WTC11 (cell line): Measurements from ENCODE around the gene NQO1. TPM values are rescaled to one million over a fixed set of nuclear protein-coding genes. Genes with fewer than 3 reads are reported as not detected.
A peak's percentile ranks its signal among the peaks of the same experiment; 100 is the strongest.

Experiments used
- ATAC-seq: fragments of 200-7000 bp; cut with Tn5 transposase; 2 replicates; pipeline ENCODE4 v1.10.0; 2021; ENCODE audit warnings: mild to moderate bottlenecking, moderate library complexity
- CTCF ChIA-PET: fragments of 300-600 bp; sonication (Branson Sonifier 250); formaldehyde crosslinking; loops from one replicate; lab custom pipeline; 2021; ENCODE audit warnings: antibody characterized with exemption; lab: Charles Lee
- POLR2A ChIA-PET: fragments of 350-600 bp; sonication (Branson Sonifier 250); formaldehyde crosslinking; loops from one replicate; lab custom pipeline; 2021; ENCODE audit warnings: antibody characterized with exemption; lab: Charles Lee
- DNase-seq: peaks from one replicate; pipeline ENCODE4 v3.0.0; 2021; ENCODE audit warnings: low spot score
- H3K27ac Mint-ChIP-seq: 2 replicates; pipeline ENCODE4 v1.8.0; 2021; ENCODE audit warnings: mixed read lengths
- H3K27me3 Mint-ChIP-seq: 2 replicates; pipeline ENCODE4 v1.8.0; 2021; ENCODE audit warnings: low read depth, mild to moderate bottlenecking, moderate library complexity, mixed read lengths
- H3K36me3 Mint-ChIP-seq: 2 replicates; pipeline ENCODE4 v1.8.0; 2021; ENCODE audit warnings: mixed read lengths
- H3K4me1 Mint-ChIP-seq: 2 replicates; pipeline ENCODE4 v1.8.0; 2022; ENCODE audit warnings: mixed read lengths
- H3K4me3 Mint-ChIP-seq: 2 replicates; pipeline ENCODE4 v1.8.0; 2021; ENCODE audit warnings: mild to moderate bottlenecking, moderate library complexity, mixed read lengths
- H3K9me3 Mint-ChIP-seq: 2 replicates; pipeline ENCODE4 v1.8.0; 2021; ENCODE audit warnings: mixed read lengths
- ATF6 ChIP-seq: sonication (generic); formaldehyde crosslinking; IDR thresholded peaks from 2 replicates; pipeline ENCODE4 v1.8.1; 2023; ENCODE audit warnings: mild to moderate bottlenecking, missing genetic modification reagents
- CDX4 ChIP-seq: fragments of 250-450 bp; sonication (Bioruptor Pico); IDR thresholded peaks from 2 replicates; pipeline ENCODE4 v1.9.0; 2021; ENCODE audit warnings: moderate library complexity, mild to moderate bottlenecking, inconsistent platforms, borderline replicate concordance
- E2F4 ChIP-seq: sonication (generic); formaldehyde crosslinking; IDR thresholded peaks from 2 replicates; pipeline ENCODE4 v1.8.1; 2022; ENCODE audit warnings: low read depth, mild to moderate bottlenecking, moderate library complexity, missing genetic modification reagents, borderline replicate concordance
- ERG ChIP-seq: fragments of 250-450 bp; sonication (Bioruptor Pico); IDR thresholded peaks from 2 replicates; pipeline ENCODE4 v1.8.0; 2021; ENCODE audit warnings: mild to moderate bottlenecking
- ESRRA ChIP-seq: sonication (generic); formaldehyde crosslinking; IDR thresholded peaks from 2 replicates; pipeline ENCODE4 v1.8.1; 2022; ENCODE audit warnings: mild to moderate bottlenecking, missing genetic modification reagents, borderline replicate concordance
- FOXK1 ChIP-seq: sonication (generic); formaldehyde crosslinking; IDR thresholded peaks from 2 replicates; pipeline ENCODE4 v1.8.0; 2022; ENCODE audit warnings: mild to moderate bottlenecking, moderate library complexity, missing genetic modification reagents
- GABPB1 ChIP-seq: sonication (generic); formaldehyde crosslinking; IDR thresholded peaks from 2 replicates; pipeline ENCODE4 v1.8.1; 2023; ENCODE audit warnings: mild to moderate bottlenecking, missing genetic modification reagents
- GRHL2 ChIP-seq: fragments of 250-450 bp; sonication (Bioruptor Pico); IDR thresholded peaks from 2 replicates; pipeline ENCODE4 v1.8.0; 2022; ENCODE audit warnings: mild to moderate bottlenecking, moderate library complexity; ENCODE audit not compliant: insufficient replicate concordance, severe bottlenecking
- HMGXB4 ChIP-seq: sonication (generic); formaldehyde crosslinking; IDR thresholded peaks from 2 replicates; pipeline ENCODE4 v1.8.1; 2023; ENCODE audit warnings: mild to moderate bottlenecking, moderate library complexity, missing genetic modification reagents
- KAT7 ChIP-seq: sonication (generic); formaldehyde crosslinking; IDR thresholded peaks from 2 replicates; pipeline ENCODE4 v1.8.1; 2023; ENCODE audit warnings: missing genetic modification reagents, mild to moderate bottlenecking, borderline replicate concordance
- MXD4 ChIP-seq: fragments of 250-450 bp; sonication (Bioruptor Pico); IDR thresholded peaks from 2 replicates; pipeline ENCODE4 v1.8.0; 2021; ENCODE audit warnings: mild to moderate bottlenecking, moderate library complexity, borderline replicate concordance
- MYBL2 ChIP-seq: sonication (generic); formaldehyde crosslinking; IDR thresholded peaks from 2 replicates; pipeline ENCODE4 v1.8.1; 2023; ENCODE audit warnings: mild to moderate bottlenecking, moderate library complexity, missing genetic modification reagents
- NFYB ChIP-seq: sonication (generic); formaldehyde crosslinking; conservative IDR thresholded peaks from 2 replicates; pipeline ENCODE4 v1.8.0; 2022; ENCODE audit warnings: low read depth, missing genetic modification reagents
- OVOL2 ChIP-seq: fragments of 250-450 bp; sonication (Bioruptor Pico); IDR thresholded peaks from 2 replicates; pipeline ENCODE4 v1.9.0; 2021; ENCODE audit warnings: mild to moderate bottlenecking, borderline replicate concordance
- PRRX2 ChIP-seq: fragments of 250-450 bp; sonication (Bioruptor Pico); IDR thresholded peaks from 2 replicates; pipeline ENCODE4 v1.8.0; 2021; ENCODE audit warnings: mild to moderate bottlenecking
- SOX15 ChIP-seq: fragments of 250-450 bp; sonication (Bioruptor Pico); IDR thresholded peaks from 2 replicates; pipeline ENCODE4 v1.9.0; 2021; ENCODE audit warnings: mild to moderate bottlenecking
- ZNF121 ChIP-seq: sonication (generic); formaldehyde crosslinking; IDR thresholded peaks from 2 replicates; pipeline ENCODE4 v1.8.0; 2023; ENCODE audit warnings: missing genetic modification reagents
- ZNF219 ChIP-seq: sonication (generic); formaldehyde crosslinking; IDR thresholded peaks from 2 replicates; pipeline ENCODE4 v1.8.0; 2023; ENCODE audit warnings: missing genetic modification reagents, mild to moderate bottlenecking, borderline replicate concordance
- ZNF263 ChIP-seq: sonication (generic); formaldehyde crosslinking; IDR thresholded peaks from 2 replicates; pipeline ENCODE4 v1.8.1; 2022; ENCODE audit warnings: low read depth, mild to moderate bottlenecking, moderate library complexity, missing genetic modification reagents
- ZNF416 ChIP-seq: fragments of 250-450 bp; sonication (Bioruptor Pico); IDR thresholded peaks from 2 replicates; pipeline ENCODE4 v1.9.0; 2021; ENCODE audit warnings: mild to moderate bottlenecking, inconsistent platforms
- total RNA-seq: library from RNA; stranded (reverse); gene quantifications from 3 replicates; pipeline ENCODE4 v1.2.3, GENCODE V29; 2021
- TF ChIP-seq, protein P1 (sequence below): sonication (generic); formaldehyde crosslinking; conservative IDR thresholded peaks from 2 replicates; pipeline ENCODE4 v1.8.1; 2023; ENCODE audit warnings: mild to moderate bottlenecking, low read depth, missing genetic modification reagents, moderate library complexity

Gene NQO1
- total RNA-seq, 1 experiment from 2014 or later, result 38.9 TPM

DNA sequence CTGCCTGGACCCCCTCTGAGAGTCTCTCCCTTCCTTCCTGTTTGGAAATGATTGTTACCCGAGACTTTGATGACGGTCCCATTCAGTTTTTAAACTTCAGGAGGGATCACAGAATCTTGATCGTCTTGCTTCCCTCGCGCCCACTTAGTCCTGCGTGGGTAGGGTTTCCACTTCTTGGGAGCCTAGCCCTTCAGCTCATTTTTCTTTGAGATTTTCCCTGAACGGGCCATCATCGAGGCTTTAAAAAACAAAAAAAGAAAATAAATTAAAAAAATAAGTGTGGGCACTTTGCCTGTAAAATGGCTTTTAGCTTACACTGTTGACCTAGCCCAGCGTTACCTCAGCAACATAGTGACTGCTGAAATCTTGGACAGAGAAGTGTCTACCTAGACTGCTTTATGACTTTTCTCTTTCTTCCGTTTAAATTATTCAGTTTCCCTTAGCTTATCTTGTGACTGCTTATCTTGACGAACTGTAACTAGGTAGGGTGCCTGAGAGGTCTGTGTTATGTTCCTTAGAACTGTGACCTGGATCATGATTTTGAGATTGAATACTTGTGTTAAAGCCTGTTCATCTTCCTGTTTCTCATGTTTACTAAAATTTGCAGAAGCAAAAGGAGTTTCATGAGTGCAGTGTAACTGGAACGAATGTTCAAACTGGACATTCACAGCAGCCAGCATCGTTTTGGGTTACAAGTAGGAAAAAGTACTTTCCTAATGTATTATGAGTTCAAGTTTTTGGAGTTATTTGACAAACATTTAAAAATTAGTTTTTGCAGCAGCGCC, 36.6 kb upstream of the NQO1 start:
- ATAC-seq (no peak), DNase-seq (no peak)
- TF ChIP-seq GRHL2 (CRISPR knock-in tag) (no peak), ZNF219 (CRISPR knock-in tag) (no peak), SOX15 (CRISPR knock-in tag) (no peak), ZNF121 (CRISPR knock-in tag) (no peak), KAT7 (CRISPR knock-in tag) (no peak), ATF6 (CRISPR knock-in tag) (no peak), NFYB (CRISPR knock-in tag) (no peak), OVOL2 (CRISPR knock-in tag) (no peak), ERG (CRISPR knock-in tag) (no peak)
- Mint-ChIP-seq H3K36me3 (peaks cover 8% of the 10 kb centered on the region), H3K27me3 (peaks cover 18% of the 10 kb centered on the region), H3K4me1 (peaks cover 8% of the 10 kb centered on the region), H3K27ac (peak overlapping the region; percentile 89), H3K9me3 (peaks cover 10% of the 10 kb centered on the region), H3K4me3 (peak overlapping the region; percentile 90)
- CTCF ChIA-PET, result interaction anchor here (2.0 kb wide), 1 partner anchor 9 kb away, joined by 9 read pairs; the partner anchor contains the start of gene NOB1
- POLR2A ChIA-PET, result interaction anchor here (0.6 to 1.0 kb wide), 2 partner anchors 9 to 37 kb away, joined by 3 to 6 read pairs; partner anchors contain the start of genes NOB1 and NQO1

DNA sequence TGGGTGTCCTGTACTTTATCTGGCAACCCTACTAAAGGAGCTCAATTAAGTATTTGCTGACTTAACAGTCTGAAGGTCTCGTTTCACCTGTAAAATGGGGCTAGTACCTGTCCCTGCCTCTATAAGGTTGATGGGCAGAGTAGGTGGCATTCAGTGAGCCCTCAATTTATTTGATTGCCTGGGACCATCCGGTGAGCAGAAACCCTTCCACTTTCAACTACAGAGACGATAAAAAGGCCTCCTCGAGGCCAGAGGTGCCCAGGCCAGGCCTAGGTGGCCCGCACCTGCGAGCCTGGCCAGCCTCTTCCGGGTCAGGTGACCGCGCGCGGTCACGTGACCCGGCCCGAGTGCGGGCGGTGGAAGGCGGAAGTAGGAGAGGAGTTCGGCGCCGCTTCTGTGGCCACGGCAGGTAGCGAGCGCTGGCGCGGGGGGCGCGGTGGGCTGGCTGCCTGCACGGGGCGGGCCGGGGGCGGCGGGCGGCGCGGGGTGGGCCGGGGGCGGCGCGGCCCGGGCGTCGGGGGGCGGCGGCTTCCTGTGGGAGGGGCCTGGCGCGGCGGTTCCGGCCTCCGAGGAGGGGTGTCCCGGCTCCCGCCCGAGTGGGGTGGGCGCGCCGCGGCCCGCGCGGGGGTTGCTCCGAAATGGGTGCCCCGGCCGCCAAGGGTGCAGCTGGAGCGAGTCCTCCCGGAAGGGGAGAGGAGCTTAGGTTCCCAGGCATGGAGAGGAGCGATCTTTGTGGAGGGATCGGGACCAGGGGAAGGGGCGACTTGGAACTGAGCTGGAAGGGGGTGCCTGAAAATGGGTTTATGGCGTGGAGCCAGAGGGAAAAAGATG, 35.8 kb upstream of the NQO1 start, which contains the start of gene WWP2:
TSS of gene WWP2 (plus strand) at position 350 of the 831 bp plus-strand sequence. CDS start 24,679 bp downstream, outside the sequence.
- ChIA-PET POLR2A (interaction anchor here (0.5 to 1.0 kb wide), 3 partner anchors 8 to 64 kb away, joined by 3 to 6 read pairs (median 6); partner anchors contain the start of genes NOB1 and NQO1), CTCF (interaction anchor here (0.7 to 2.0 kb wide), 3 partner anchors 8 to 45 kb away, joined by 3 to 9 read pairs (median 3); partner anchors contain the start of gene NOB1)
- Mint-ChIP-seq H3K27ac (peak within 1 kb of the TSS; percentile 96), H3K4me3 (peak within 1 kb of the TSS; percentile 90), H3K4me1 (peaks cover 8% of the 10 kb centered on the region), H3K27me3 (peaks cover 25% of the 10 kb centered on the region), H3K9me3 (peaks cover 3% of the 10 kb centered on the region), H3K36me3 (peaks cover 3% of the 10 kb centered on the region)
- DNase-seq, result peak; percentile 84
- ATAC-seq, result peak; percentile 93
- TF ChIP-seq ZNF416 (CRISPR knock-in tag), result no peak
- peak; percentile 25; the same call in 1 of the 2 replicates for TF ChIP-seq ESRRA (CRISPR knock-in tag)
- TF ChIP-seq FOXK1 (CRISPR knock-in tag), result 0 out of 2 replicates have a peak, but pooled peaks have one; percentile 40
- TF ChIP-seq MYBL2 (CRISPR knock-in tag), result 0 out of 2 replicates have a peak, but pooled peaks have one; percentile 10
- TF ChIP-seq CDX4, result no peak
- no peak for TF ChIP-seq PRRX2
- TF ChIP-seq, protein P1, sequence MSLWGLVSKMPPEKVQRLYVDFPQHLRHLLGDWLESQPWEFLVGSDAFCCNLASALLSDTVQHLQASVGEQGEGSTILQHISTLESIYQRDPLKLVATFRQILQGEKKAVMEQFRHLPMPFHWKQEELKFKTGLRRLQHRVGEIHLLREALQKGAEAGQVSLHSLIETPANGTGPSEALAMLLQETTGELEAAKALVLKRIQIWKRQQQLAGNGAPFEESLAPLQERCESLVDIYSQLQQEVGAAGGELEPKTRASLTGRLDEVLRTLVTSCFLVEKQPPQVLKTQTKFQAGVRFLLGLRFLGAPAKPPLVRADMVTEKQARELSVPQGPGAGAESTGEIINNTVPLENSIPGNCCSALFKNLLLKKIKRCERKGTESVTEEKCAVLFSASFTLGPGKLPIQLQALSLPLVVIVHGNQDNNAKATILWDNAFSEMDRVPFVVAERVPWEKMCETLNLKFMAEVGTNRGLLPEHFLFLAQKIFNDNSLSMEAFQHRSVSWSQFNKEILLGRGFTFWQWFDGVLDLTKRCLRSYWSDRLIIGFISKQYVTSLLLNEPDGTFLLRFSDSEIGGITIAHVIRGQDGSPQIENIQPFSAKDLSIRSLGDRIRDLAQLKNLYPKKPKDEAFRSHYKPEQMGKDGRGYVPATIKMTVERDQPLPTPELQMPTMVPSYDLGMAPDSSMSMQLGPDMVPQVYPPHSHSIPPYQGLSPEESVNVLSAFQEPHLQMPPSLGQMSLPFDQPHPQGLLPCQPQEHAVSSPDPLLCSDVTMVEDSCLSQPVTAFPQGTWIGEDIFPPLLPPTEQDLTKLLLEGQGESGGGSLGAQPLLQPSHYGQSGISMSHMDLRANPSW (CRISPR knock-in tag), result no peak
- peak; percentile 45; the same call in 1 of the 2 replicates for TF ChIP-seq HMGXB4 (CRISPR knock-in tag)
- no peak for TF ChIP-seq ZNF263 (CRISPR knock-in tag)
- TF ChIP-seq MXD4 (CRISPR knock-in tag), result no peak
- no peak for TF ChIP-seq E2F4 (CRISPR knock-in tag)
- no peak for TF ChIP-seq KAT7 (CRISPR knock-in tag)
- peak; percentile 53; the same call in 1 of the 2 replicates for TF ChIP-seq GABPB1 (CRISPR knock-in tag)
